ENCODE data around the gene TNFRSF25.
A peak's percentile ranks its signal among the peaks of the same experiment; 100 is the strongest.

Gene TNFRSF25

GRCh38 chr1:6426972-6427350 lies 39.0 kb downstream of the TNFRSF25 start:
- H3K36me3 ChIP-seq (ENCODE audit: control insufficient read depth, insufficient read depth, low read length), result no peaks in the 10 kb centered on the region
- peaks cover 6% of the 10 kb centered on the region for H3K4me1 ChIP-seq (ENCODE audit: control insufficient read depth, insufficient read depth, low read length, poor library complexity, severe bottlenecking)
- H3K27ac ChIP-seq (ENCODE audit: low read depth, low read length, severe bottlenecking), result no peak overlapping the region
- H3K9me3 ChIP-seq (ENCODE audit: control insufficient read depth, low read length), result no peaks in the 10 kb centered on the region
- 91 to 94% methylated on average over 7 to 8 of the region's 10 CpGs for WGBS, 2 experiments (ENCODE audit: insufficient coverage in 2 of 2)
- no peak overlapping the region for H3K4me3 ChIP-seq (ENCODE audit: extremely low read depth, insufficient read depth, low read length, poor library complexity, severe bottlenecking)

GRCh38 chr1:6426277-6426971 lies 39.5 kb downstream of the TNFRSF25 start:
- Histone ChIP-seq H3K27ac (ENCODE audit: low read depth, low read length, severe bottlenecking) (no peak overlapping the region), H3K4me3 (ENCODE audit: extremely low read depth, insufficient read depth, low read length, poor library complexity, severe bottlenecking) (no peak overlapping the region), H3K9me3 (ENCODE audit: control insufficient read depth, low read length) (no peaks in the 10 kb centered on the region), H3K36me3 (ENCODE audit: control insufficient read depth, insufficient read depth, low read length) (no peaks in the 10 kb centered on the region), H3K4me1 (ENCODE audit: control insufficient read depth, insufficient read depth, low read length, poor library complexity, severe bottlenecking) (peaks cover 6% of the 10 kb centered on the region)
- WGBS, 2 experiments (ENCODE audit: insufficient coverage in 2 of 2), result 94 to 99% methylated on average over 7 to 9 of the region's 9 CpGs

- no peaks in the 10 kb centered on the region for H3K36me3 ChIP-seq (ENCODE audit: control insufficient read depth, insufficient read depth, low read length)
- no peak overlapping the region for H3K4me3 ChIP-seq (ENCODE audit: extremely low read depth, insufficient read depth, low read length, poor library complexity, severe bottlenecking)
- H3K4me1 ChIP-seq (ENCODE audit: control insufficient read depth, insufficient read depth, low read length, poor library complexity, severe bottlenecking), result peaks cover 8% of the 10 kb centered on the region
- no peak overlapping the region for H3K27ac ChIP-seq (ENCODE audit: low read depth, low read length, severe bottlenecking)
- 89 to 91% methylated on average over 5 to 6 of the region's 6 CpGs for WGBS, 2 experiments (ENCODE audit: insufficient coverage in 2 of 2)
- H3K9me3 ChIP-seq (ENCODE audit: control insufficient read depth, low read length), result no peaks in the 10 kb centered on the region
Observed at GRCh38 chr1:6425658-6426057, 40.3 kb downstream of the TNFRSF25 start.

- no peak within 1 kb of the TSS for H3K27ac ChIP-seq (ENCODE audit: low read depth, low read length, severe bottlenecking)
Observed at GRCh38 chr1:6424619-6425593, 41.1 kb downstream of the TNFRSF25 start, which contains the start of gene ESPN. Gene ESPN, plus strand, starts transcription at chr1:6424776. Its CDS starts 180 bp downstream, at chr1:6424956.

GRCh38 chr1:6424000-6424565 lies 41.9 kb downstream of the TNFRSF25 start:
- H3K9me3 ChIP-seq (ENCODE audit: control insufficient read depth, low read length), result no peaks in the 10 kb centered on the region
- no peaks in the 10 kb centered on the region for H3K36me3 ChIP-seq (ENCODE audit: control insufficient read depth, insufficient read depth, low read length)
- peaks cover 12% of the 10 kb centered on the region for H3K4me1 ChIP-seq (ENCODE audit: control insufficient read depth, insufficient read depth, low read length, poor library complexity, severe bottlenecking)
- H3K27ac ChIP-seq (ENCODE audit: low read depth, low read length, severe bottlenecking), result no peak overlapping the region
- H3K4me3 ChIP-seq (ENCODE audit: extremely low read depth, insufficient read depth, low read length, poor library complexity, severe bottlenecking), result no peak overlapping the region
- WGBS, 2 experiments (ENCODE audit: insufficient coverage in 2 of 2), result 6 to 9% methylated on average over 28 to 33 of the region's 35 CpGs

More at GRCh38 chr1:6424619-6425593, 41.1 kb downstream of the TNFRSF25 start, which contains the start of gene ESPN:
- Histone ChIP-seq H3K4me3 (ENCODE audit: extremely low read depth, insufficient read depth, low read length, poor library complexity, severe bottlenecking) (no peak within 1 kb of the TSS), H3K4me1 (ENCODE audit: control insufficient read depth, insufficient read depth, low read length, poor library complexity, severe bottlenecking) (peaks cover 12% of the 10 kb centered on the region), H3K36me3 (ENCODE audit: control insufficient read depth, insufficient read depth, low read length) (no peaks in the 10 kb centered on the region), H3K9me3 (ENCODE audit: control insufficient read depth, low read length) (no peaks in the 10 kb centered on the region)
- WGBS, 2 experiments (ENCODE audit: insufficient coverage in 2 of 2), result 12 to 13% methylated on average over 72 to 98 of the region's 99 CpGs

- no peaks in the 10 kb centered on the region for H3K36me3 ChIP-seq (ENCODE audit: control insufficient read depth, insufficient read depth, low read length)
- H3K4me3 ChIP-seq (ENCODE audit: extremely low read depth, insufficient read depth, low read length, poor library complexity, severe bottlenecking), result no peak overlapping the region
- peaks cover 12% of the 10 kb centered on the region for H3K4me1 ChIP-seq (ENCODE audit: control insufficient read depth, insufficient read depth, low read length, poor library complexity, severe bottlenecking)
- WGBS, 2 experiments (ENCODE audit: insufficient coverage in 2 of 2), result 16 to 22% methylated on average over 17 to 20 of the region's 24 CpGs
- no peak overlapping the region for H3K27ac ChIP-seq (ENCODE audit: low read depth, low read length, severe bottlenecking)
- no peaks in the 10 kb centered on the region for H3K9me3 ChIP-seq (ENCODE audit: control insufficient read depth, low read length)
Observed at GRCh38 chr1:6423321-6423999, 42.5 kb downstream of the TNFRSF25 start.

- 6 to 50% methylated on average over 1 to 2 of the region's 4 CpGs for WGBS, 2 experiments (ENCODE audit: insufficient coverage in 2 of 2)
- Histone ChIP-seq H3K4me1 (ENCODE audit: control insufficient read depth, insufficient read depth, low read length, poor library complexity, severe bottlenecking) (peaks cover 12% of the 10 kb centered on the region), H3K4me3 (ENCODE audit: extremely low read depth, insufficient read depth, low read length, poor library complexity, severe bottlenecking) (no peak overlapping the region), H3K27ac (ENCODE audit: low read depth, low read length, severe bottlenecking) (no peak overlapping the region), H3K9me3 (ENCODE audit: control insufficient read depth, low read length) (no peaks in the 10 kb centered on the region), H3K36me3 (ENCODE audit: control insufficient read depth, insufficient read depth, low read length) (no peaks in the 10 kb centered on the region)
Observed at GRCh38 chr1:6421266-6421665, 44.7 kb downstream of the TNFRSF25 start.

- no peaks in the 10 kb centered on the region for H3K36me3 ChIP-seq (ENCODE audit: control insufficient read depth, insufficient read depth, low read length)
- 5 to 13% methylated on average over 32 to 42 of the region's 44 CpGs for WGBS, 2 experiments (ENCODE audit: insufficient coverage in 2 of 2)
- H3K4me1 ChIP-seq (ENCODE audit: control insufficient read depth, insufficient read depth, low read length, poor library complexity, severe bottlenecking), result peaks cover 18% of the 10 kb centered on the region
- H3K9me3 ChIP-seq (ENCODE audit: control insufficient read depth, low read length), result no peaks in the 10 kb centered on the region
- peak overlapping the region; percentile 18 for H3K4me3 ChIP-seq (ENCODE audit: extremely low read depth, insufficient read depth, low read length, poor library complexity, severe bottlenecking)
- no peak overlapping the region for H3K27ac ChIP-seq (ENCODE audit: low read depth, low read length, severe bottlenecking)
Observed at GRCh38 chr1:6420454-6421042, 45.4 kb downstream of the TNFRSF25 start.

GRCh38 chr1:6419804-6420453 lies 46.0 kb downstream of the TNFRSF25 start, which contains the start of gene HES2:
Gene HES2, minus strand, starts transcription at chr1:6419919. Its CDS starts 99 bp downstream, at chr1:6419820.
- Histone ChIP-seq H3K4me3 (ENCODE audit: extremely low read depth, insufficient read depth, low read length, poor library complexity, severe bottlenecking) (peak within 1 kb of the TSS; percentile 18), H3K27ac (ENCODE audit: low read depth, low read length, severe bottlenecking) (no peak within 1 kb of the TSS), H3K9me3 (ENCODE audit: control insufficient read depth, low read length) (no peaks in the 10 kb centered on the region), H3K36me3 (ENCODE audit: control insufficient read depth, insufficient read depth, low read length) (no peaks in the 10 kb centered on the region), H3K4me1 (ENCODE audit: control insufficient read depth, insufficient read depth, low read length, poor library complexity, severe bottlenecking) (peaks cover 24% of the 10 kb centered on the region)
- 0 to 3% methylated on average over 35 to 56 of the region's 62 CpGs for WGBS, 2 experiments (ENCODE audit: insufficient coverage in 2 of 2)

All from mesodermal cell (in vitro differentiated cells).